Skin of body (tissue), 2 donors: Measurements from ENCODE around the gene SCAP. TPM values are rescaled to one million over a fixed set of nuclear protein-coding genes. Genes with fewer than 3 reads are reported as not detected.
"Not testable (repeated sequence)": the region's sequence is repeated elsewhere in the genome, so short reads cannot be mapped to it uniquely, and the experiment has no call there.

Experiments used
- DNase-seq: peaks from one replicate; lab custom pipeline; 2025; lab: John Stamatoyannopoulos, UW
- total RNA-seq: library from RNA; depleted of rRNA; stranded (reverse); fragments of >200 nt; gene quantifications from one replicate; pipeline ENCODE4 v1.2.3, GENCODE V29; 2014

Gene SCAP
- total RNA-seq, 1 donor from 2014 or later, result 44.6 TPM

DNA sequence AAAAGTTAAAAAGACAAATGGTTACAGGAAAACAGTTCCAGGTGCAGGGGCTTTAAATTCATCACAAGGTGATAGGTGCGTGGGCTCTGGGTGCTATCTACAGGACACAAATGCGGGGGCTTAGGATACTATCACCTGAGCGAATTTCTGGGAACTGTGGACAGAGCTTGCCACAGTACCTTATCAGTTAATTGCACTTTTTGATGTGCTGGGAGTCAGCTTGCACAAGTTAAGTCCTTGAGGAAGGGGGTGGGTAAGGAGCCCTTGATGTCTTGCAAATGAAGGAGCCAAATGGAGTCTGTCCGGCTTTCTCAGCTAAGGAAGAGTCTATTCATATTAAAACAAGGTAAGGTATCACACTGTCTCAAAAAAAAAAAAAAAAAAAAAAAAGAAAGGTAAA is 6.0 kb upstream of the SCAP start:
- DNase-seq, result not testable (repeated sequence)

GRCh38 chr3:47480267-47480666 is 4.5 kb upstream of the SCAP start:
- not testable (repeated sequence) for DNase-seq

GRCh38 chr3:47479826-47480160 is 4.1 kb upstream of the SCAP start:
- DNase-seq, result no peak

DNA sequence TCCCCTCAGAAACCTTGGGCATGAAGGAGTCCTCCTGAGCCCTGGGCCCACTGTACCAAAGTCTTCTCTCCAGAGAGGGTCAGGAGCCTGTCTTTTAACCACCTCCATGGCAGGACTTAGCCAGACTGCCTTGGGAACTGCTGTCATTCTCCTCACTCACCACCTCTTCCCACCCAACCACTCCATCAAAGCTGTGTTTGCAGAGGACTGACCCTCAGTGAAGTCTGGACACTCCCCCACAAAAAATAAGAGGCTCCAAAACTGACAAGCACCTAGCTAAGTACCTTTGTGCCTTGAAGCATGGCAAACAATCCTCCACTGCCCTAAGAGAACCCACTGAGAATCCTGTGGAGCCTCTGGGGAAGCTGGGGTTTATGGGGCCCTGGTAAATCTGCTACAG is 2.3 kb upstream of the SCAP start:
- no peak for DNase-seq

DNA sequence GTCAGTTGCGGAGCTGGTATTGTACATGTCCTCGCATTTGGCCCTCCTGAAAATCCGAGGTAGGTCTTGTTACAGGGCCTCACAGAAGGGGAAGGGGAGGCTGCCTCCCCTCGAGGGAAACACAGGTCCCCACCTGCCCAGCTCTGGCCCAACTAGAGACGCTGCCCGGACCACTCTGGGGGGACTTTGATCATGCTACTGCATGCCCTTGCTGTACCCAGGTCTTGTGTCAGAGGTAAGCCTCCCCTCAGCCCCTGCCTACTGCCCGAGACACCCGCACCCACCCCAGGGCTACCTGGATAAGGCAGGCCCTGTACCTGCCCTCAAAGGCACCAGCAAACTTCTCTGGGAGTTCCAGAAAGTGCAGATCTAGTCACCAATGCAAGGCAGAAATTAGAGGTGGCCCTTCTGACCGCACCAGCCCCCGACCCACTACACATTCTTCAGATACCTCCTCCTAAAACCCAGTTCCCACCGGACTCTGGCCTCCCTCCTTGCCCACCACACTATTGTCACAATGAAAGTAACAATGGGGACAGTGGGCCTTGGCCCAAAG is 981 bp upstream of the SCAP start:
- DNase-seq, result no peak

DNA sequence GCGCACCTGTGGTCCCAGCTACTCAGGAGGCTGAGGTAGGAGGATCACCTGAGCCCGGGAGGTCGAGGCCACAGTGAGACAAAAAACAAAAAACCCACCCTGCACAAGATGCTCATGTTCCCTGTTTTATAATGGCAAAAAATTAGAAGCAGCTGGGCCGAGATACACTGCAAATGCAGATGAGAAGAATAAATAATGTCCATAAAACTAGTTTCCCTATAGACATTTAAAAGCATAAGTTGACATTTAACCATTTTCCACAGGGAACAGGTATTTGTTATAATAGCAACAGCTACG is 537 bp upstream of the SCAP start:
- no peak for DNase-seq

DNA sequence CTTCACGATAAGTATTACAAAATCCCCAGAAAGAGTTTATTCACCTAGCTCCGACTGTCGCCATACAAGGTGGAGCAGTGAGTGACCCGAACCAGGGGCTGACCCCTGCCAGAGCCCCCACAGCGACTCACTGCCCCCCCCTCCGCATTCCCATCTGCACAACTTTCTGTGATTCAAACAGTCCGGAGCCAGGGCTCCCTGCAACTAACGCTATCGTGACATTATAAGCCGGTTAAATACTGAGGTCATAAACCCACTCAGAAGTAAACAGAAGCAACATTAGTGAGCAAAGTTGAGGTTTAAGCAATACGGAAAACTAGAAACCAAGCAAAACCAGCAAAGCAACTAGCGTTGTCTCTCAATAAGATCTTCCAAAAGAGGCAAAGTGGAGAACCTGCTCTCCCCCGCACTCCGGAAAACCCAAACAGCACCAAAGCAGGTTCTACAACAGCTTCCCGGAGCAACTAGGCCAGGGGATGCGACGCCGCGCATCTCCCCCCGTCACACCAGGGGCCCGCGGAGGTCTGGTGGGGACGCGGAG is 642 bp downstream of the SCAP start:
- no peak for DNase-seq

- no peak for DNase-seq
These were observed 2.4 kb downstream of the SCAP start for GRCh38 chr3:47473391-47473790.

GRCh38 chr3:47469616-47470015 is 6.1 kb downstream of the SCAP start:
- DNase-seq, result no peak

DNA sequence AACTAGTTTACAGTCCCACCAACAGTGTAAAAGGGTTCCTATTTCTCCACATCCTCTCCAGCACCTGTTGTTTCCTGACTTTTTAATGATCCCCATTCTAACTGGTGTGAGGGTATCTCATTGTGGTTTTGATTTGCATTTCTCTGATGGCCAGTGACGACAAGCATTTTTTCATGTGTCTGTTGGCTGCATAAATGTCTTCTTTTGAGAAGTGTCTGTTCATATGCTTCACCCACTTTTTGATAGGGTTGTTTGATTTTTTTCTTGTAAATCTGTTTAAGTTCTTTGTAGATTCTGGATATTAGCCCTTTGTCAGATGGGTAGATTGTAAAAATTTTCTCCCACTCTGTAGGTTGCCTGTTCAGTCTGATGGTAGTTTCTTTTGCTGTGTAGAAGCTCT is 7.4 kb downstream of the SCAP start:
- not testable (repeated sequence) for DNase-seq

- no peak for DNase-seq
These were observed 11.2 kb downstream of the SCAP start for GRCh38 chr3:47464588-47464987.

- not testable (repeated sequence) for DNase-seq
These were observed 16.1 kb downstream of the SCAP start for GRCh38 chr3:47459534-47460085.

- no peak for DNase-seq
These were observed 18.8 kb downstream of the SCAP start for GRCh38 chr3:47456984-47457383.

DNA sequence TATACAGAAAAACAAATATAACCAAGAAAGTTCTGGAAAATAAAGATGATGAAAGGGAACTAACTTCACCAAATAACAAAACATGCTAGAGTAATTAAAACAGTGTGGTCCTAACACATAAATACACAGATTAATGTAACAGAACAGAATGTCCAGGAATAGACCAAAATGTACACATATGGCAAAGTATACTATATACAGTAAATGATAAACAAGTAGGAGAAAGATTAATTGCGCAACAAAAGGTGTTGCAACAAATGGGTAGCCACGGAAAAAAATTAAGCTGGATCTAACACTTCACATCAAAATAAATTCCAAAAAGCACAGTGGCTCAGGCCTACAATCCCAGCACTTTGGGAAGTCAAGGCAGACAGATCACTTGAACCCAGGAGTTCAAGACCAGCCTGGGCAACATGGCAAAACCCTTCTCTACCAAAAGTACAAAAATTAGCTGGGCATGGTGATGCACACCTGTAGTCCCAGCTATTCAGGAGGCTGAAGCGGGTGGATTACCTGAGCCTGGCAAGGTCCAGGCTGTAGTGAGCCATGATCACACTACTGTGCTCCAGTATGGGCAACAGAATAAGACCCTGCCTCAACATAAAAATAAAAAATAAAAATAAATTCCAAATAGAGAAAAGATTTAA is 19.8 kb downstream of the SCAP start:
- no peak for DNase-seq

DNA sequence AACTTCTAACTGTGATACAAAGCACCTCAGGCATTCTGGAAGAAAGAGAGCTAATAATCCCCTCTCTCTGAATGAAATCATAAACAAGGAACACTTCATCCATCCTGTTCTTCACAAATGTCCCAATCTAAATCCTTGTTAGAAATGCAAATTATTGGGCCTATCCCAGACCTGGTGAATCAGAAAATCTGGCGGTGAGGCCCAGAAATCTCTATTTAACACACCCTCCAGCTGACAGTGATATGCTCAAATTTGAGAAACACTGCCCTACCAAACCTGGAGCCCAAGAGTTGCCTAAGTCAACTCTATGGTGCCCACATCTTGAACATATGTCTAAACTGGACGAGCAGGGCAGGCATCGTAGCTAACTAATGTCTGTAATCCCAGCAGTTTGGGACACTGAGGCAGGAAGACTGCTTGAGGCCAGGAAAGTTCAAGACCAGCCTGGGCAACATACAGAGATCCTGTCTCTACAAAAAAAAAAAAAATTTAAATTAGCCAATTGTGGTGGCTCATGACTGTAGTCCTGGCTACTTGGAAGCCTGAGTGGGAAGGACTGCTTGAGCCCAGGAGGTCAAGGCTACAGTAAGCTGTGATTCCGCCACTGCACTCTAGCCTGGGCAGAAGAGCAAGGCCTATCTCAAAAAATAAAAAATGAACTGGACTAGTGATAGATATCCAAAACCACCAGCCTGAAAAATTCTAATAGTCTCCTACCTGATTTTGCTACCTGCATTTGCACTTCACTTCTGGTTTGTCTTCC is 23.1 kb downstream of the SCAP start:
- DNase-seq, result no peak

- no peak for DNase-seq
These were observed 31.6 kb downstream of the SCAP start for GRCh38 chr3:47444103-47444502.

DNA sequence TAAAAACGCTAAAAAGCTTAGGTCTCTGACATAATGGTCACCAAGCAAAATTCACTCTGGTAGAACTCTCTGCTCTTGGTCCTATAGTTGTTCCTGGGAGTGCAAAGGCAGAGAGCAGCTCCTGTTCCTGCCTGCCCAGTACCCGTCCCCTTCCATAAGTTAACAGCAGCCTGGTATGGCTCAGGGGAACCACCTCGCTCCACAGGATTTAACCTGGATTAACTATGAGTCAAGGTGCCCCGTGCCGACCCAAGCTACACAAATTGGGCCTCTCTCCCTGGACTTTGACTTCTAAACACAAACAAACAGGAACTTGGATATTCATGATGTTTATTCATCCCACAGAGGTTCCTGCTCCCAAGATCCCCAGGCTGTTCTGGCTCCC is 32.1 kb downstream of the SCAP start:
- DNase-seq, result no peak

DNA sequence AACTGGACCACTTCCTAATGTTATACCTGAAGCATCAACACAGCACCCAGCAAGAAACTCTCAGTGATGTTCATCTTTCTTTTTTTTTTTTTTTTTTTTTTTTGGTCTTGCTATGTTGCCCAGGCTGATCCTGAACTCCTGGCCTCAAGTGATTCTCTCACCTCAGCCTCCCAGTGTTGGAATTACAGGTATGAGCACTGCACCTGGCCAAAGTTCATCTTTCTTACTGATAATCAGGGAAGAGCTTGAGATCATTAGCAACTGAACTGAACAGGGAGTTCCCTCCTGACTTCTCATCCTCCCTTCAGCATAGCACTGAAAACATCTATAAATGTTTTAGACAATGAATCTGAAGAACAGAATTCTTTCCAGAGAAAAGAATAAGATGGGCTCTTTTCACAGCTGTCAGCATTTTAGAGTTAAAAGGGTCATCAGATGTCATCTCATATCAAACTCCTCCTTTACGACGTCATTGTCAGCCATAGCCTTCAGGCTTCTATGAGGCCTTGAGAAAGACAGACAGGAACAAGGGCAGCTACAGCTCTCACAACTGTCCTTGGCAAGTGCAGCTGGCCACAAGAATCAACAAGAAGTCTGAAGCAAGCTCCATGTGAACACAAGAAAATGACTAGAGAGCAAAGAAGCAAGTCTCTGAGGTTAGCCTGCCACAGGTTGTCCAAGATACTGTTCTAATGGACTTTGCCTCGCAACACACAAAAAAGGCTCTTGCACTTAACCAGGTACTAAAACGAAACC is 33.8 kb downstream of the SCAP start:
- DNase-seq, result no peak

DNA sequence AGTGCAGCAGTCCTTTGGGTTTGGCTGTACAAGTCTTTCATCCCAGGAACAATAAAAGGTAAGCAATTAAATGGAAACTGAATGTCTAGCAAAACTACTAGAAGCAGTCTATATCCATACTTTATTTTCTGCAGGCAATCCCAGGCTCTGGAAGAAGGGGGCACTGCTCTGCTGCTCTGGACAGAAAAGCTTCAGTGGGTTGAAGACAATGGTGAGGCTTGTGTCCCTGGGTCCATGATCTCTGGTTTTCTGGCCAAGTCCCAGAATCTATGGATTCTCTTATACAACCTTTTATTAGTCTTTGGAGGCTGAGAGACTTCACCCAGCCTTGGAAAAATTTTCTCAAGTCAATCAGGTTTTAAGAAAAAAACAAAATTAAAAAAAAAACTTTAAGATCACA is 35.6 kb downstream of the SCAP start:
- no peak for DNase-seq

DNA sequence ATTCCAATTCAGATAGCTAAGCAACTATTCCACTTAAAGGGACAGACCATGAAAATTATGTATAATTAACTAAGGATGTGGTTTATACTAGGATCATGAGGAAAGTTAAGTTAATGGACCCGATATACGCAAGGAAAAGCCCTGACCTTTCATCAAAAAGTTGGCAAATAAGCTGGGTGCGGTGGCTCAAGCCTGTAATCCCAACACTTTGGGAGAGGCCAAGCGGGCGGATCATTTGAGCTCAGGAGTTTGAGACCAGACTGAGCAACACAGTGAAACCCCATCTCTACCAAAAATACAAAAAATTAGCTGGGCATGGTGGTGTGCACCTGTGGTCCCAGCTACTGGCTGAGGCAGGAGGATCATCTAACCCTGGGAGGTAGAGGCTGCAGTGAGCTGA is 39.6 kb downstream of the SCAP start:
- no peak for DNase-seq

- no peak for DNase-seq
These were observed 40.9 kb downstream of the SCAP start for GRCh38 chr3:47434849-47435248.

DNA sequence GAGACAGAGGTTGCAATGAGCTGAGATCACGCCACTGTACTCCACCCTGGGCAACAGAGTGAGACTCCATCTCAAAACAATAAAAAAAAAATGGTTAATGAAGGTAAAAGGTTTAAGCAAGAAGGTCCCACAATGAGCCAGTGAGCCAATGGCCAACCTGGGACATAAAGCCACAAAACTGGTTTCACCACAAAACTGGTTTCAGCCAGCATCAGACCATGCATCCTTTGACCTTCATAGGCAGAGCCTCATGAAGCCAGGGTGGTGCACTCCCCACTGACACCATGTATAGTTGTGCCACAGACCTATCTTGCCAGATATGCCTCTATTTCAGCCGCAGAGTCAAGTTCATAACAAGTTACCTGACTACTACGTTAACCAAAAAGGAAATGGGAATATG is 41.9 kb downstream of the SCAP start:
- DNase-seq, result no peak
